ENCODE measurements around the gene LGALS4. TPM values are rescaled to one million over a fixed set of nuclear protein-coding genes. Genes with fewer than 3 reads are reported as not detected.
"Not testable (repeated sequence)": the region's sequence is repeated elsewhere in the genome, so short reads cannot be mapped to it uniquely, and the experiment has no call there.

The LGALS4 gene
- total RNA-seq, 1 experiment from 2014 or later: 0.11 TPM

DNA sequence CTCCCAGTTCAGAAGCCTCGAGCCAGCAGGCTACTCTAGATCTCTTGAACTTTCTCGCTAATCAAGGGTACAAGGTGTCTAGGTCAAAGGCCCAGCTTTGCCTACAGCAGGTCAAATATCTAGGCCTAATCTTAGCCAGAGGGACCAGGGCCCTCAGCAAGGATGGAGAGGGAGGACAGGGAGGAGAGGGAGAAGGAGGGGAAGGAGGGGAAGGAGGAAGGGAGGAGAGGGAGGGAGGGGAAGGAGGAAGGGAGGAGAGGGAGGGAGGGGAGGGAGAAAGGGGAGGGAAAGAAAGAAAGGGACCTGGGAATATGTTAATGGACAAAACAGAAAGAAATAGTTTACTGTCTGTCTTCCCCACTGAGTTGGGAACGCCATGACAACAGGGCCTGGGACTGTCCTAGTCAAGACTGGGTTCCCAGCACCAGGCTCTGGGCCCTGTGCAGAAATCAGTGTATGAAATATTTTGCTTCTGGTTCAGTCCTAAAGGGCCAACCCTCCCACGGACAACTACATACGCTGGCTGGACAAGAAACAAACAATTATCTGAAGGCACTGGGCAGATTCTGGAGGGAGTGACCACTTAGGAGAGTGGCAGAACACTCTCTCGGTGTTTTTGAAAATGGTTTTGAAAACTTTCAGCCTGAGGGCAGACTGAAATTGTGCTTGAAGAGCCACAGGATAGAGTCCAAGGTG is 14.3 kb upstream of the LGALS4 start:
- no peak for DNase-seq (ENCODE audit: low read depth)

DNA sequence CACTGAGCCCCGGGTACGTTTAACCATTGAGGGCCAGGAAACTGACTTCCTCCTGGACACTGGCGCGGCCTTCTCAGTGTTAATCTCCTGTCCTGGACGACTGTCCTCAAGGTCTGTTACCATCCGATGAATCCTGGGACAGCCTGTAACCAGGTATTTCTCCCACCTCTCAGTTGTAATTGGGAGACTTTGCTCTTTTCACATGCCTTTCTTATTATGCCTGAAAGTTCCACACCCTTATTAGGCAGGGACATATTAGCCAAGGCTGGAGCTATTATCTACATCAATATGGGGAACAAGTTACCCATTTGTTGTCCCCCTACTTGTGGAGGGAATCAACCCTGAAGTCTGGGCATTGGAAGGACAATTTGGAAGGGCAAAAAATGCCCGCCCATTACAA is 13.2 kb upstream of the LGALS4 start:
- not testable (repeated sequence) for DNase-seq (ENCODE audit: low read depth)

GRCh38 chr19:38821230-38821825 is 8.6 kb upstream of the LGALS4 start:
- DNase-seq (ENCODE audit: low read depth): not testable (repeated sequence)

DNA sequence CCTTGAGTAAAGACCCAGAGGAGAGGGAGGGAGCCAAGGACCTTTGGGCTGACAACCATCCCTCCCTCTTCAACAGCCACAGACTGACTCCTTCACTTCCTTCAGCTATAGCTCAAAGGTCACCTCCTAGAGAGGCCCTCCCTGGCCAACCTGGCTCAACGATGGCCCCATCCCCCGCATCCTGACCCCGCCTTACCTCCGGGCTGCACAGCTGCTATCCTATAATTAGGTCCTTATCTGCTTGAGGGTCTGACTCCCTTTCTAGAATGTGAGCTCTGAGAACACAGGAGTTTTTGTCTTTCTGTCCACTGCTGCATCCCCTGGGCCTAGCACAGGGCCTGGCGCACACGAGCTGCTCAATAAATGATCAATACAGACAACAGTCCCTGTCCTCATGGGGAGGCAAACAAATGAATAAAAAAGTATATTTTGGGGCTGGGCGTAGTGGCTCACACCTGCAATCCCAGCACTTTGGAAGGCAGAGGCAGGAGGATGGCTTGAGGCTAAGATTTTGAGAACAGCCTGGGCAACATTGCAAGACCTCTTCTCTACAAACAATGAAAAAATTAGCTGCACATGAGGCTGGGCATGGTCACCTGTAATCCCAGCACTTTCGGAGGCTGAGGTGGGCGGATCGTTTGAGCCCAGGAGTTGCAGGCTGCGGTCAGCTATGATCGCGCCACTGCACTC is 6.6 kb upstream of the LGALS4 start:
- no peak for DNase-seq (ENCODE audit: low read depth)

- no peak for DNase-seq (ENCODE audit: low read depth)
Measured at GRCh38 chr19:38817081-38817480, 4.3 kb upstream of the LGALS4 start.

- DNase-seq (ENCODE audit: low read depth): no peak
Measured at GRCh38 chr19:38816131-38816750, 3.5 kb upstream of the LGALS4 start.

GRCh38 chr19:38815059-38816001 is 2.6 kb upstream of the LGALS4 start:
- no peak for DNase-seq (ENCODE audit: low read depth)

- DNase-seq (ENCODE audit: low read depth): not testable (repeated sequence)
Measured at GRCh38 chr19:38813932-38814331, 1.2 kb upstream of the LGALS4 start.

- DNase-seq (ENCODE audit: low read depth): no peak
Measured at GRCh38 chr19:38813323-38813722, 578 bp upstream of the LGALS4 start.

DNA sequence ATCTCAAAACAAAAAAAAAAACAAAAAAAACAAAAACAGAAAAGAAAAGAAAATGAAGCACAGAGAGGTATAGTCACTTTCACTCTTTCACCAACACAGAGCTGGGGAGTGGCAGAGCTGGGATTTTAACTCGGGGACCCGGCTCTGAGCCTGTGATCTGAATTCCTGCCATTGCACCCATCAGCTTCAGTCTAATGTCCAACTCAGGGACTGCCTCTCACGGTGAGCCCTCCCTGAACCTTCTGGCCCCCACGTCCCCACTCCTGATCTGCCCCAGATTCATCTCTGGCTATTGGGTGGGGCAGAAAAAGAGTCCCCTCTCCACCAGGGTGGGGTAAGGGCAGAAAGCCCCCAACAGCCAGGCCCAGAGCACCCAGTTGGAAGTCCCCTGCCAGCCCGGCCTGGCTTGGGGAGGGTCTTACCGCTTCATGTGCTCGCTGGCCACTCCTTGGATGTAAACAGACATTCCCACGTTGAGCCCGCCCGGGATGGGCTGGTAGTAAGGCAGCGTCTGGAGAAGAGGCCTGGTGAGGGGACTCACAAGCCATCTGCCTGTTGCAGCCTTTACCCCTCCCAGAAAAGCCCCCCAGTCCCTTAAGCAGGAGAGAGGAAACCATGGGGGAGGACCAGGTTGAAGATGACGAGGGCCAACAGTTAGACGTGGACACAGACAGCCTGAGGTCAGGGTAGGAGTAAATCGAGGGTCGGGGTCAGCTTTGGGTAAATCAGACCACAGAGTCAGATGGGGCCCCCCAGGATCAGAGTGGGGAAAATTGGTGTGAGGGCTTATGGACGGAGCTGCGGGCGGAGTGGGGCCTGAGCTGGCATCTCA is 520 bp downstream of the LGALS4 start:
- DNase-seq (ENCODE audit: low read depth): no peak

DNA sequence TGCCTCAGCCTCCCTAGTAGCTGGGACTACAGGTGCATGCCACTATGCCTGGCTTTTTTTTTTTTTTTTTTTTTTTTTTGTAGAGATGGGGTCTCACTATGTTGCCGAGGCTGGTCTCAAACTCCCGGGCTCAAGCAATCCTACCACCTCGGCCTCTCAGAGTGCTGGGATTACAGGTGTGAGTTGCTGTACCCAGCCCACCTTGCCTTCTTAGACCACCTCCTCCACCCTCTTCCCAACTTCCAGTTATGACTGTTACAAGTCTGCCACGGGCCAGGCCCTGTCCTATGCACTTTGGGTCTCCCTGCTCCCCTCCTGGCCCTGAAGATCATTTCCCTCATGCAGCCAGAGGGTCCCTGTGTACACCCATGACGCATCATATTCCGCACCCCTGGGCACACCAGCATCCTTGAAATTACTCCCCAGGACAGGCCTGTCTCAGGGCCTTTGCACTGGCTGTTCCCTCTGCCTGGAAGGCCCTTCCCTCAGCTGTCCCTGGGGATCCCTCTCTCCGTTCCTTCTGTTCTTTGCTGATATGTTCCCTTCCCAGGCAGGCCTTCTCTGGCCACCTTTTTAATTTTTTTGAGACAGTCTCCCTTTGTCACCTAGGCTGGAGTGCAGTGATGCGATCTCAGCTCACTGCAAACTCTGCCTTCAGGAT is 3.0 kb downstream of the LGALS4 start:
- no peak for DNase-seq (ENCODE audit: low read depth)

DNA sequence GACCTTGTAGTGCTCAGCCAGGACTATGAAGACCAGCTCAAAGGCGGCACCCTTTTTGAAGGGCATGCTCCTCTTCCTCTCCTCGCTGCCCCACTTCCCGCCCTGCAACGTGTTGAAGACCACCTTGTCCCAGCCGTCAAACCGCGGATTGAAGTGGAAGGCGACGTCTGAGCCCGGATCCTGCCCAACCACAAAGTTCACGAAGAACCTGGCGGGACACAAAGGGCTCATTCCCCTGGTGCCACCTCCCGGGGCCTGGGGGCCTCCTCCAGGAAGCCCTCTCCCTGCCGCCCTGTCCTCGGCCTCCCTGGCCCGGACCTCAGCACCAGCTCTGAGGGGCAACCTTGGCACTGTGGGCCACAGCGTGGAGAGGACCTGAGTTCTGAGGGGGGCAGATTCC is 4.0 kb downstream of the LGALS4 start:
- no peak for DNase-seq (ENCODE audit: low read depth)

GRCh38 chr19:38807374-38808098 is 5.2 kb downstream of the LGALS4 start:
- DNase-seq (ENCODE audit: low read depth): not testable (repeated sequence)

GRCh38 chr19:38806371-38806770 is 6.4 kb downstream of the LGALS4 start:
- DNase-seq (ENCODE audit: low read depth): no peak

DNA sequence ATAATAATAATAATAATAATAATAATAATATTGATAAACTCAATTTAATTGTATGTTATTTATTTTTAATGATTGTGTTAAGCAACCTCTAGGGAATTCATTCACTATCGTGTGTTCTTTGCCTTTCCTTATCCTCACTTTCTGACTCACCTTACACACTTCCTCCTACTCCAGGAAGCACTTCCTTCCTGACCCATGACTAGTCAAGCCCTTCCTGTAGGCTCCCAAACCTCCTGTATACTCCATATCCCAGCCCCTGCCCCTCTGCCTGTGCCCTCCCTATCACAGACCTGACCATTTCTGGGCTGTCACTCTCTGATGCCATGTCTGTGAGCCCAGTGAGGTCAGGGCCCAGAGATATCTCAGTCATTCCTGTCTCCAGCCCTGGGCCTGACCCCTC is 7.6 kb downstream of the LGALS4 start:
- DNase-seq (ENCODE audit: low read depth): peak; percentile 28

- no peak for DNase-seq (ENCODE audit: low read depth)
Measured at GRCh38 chr19:38803543-38803942, 9.2 kb downstream of the LGALS4 start.

- no peak for DNase-seq (ENCODE audit: low read depth)
Measured at GRCh38 chr19:38801359-38802095, 11.2 kb downstream of the LGALS4 start.
